HEK293 (cell line): ENCODE data around the gene WNT11.

Source experiments
- GFI1B ChIP-seq: fragments of 450-650 bp; formaldehyde crosslinking; IDR thresholded peaks from 2 replicates; pipeline ENCODE4 v1.5.1; 2016; ENCODE audit warnings: missing biosample characterization, missing genetic modification characterization
- RBAK ChIP-seq: fragments of 450-650 bp; formaldehyde crosslinking; IDR thresholded peaks from 2 replicates; pipeline ENCODE4 v1.5.1; 2016; ENCODE audit warnings: missing biosample characterization, missing genetic modification characterization
- ZNF140 ChIP-seq: fragments of 450-650 bp; formaldehyde crosslinking; IDR thresholded peaks from 2 replicates; pipeline ENCODE4 v1.5.1; 2016; ENCODE audit warnings: missing biosample characterization, missing genetic modification characterization

GRCh38 chr11:76174330-76174729, 32.0 kb downstream of the WNT11 start:
- TF ChIP-seq RBAK (tag by site-specific recombination), result no peak
- TF ChIP-seq ZNF140, result no peak
- no peak for TF ChIP-seq GFI1B (tag by site-specific recombination)
